ENCODE data around the gene C6orf15.

Gene C6orf15

DNA sequence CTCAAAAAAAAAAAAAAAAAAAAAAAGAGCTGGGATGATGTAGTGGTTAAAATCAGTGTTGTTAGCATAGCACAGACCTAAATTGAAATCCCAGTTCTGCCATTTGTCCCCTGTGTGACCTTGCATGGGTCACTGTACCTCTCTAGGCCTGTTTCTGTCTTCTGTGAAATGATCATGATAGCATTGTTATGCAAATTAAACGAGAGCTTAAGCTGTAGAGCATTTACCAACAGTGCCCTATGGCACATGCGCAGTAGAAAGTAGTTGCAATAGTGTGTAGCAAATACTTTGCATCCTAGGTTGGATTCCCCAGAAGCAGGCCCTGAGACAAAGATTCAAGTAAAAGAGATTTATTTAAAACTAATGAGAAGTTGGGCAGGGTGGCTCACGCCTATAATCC is 19.2 kb upstream of the C6orf15 start:
- in situ Hi-C loops (cut with HindIII; ENCODE audit: low sequenced_read_pairs), result no loop called here

DNA sequence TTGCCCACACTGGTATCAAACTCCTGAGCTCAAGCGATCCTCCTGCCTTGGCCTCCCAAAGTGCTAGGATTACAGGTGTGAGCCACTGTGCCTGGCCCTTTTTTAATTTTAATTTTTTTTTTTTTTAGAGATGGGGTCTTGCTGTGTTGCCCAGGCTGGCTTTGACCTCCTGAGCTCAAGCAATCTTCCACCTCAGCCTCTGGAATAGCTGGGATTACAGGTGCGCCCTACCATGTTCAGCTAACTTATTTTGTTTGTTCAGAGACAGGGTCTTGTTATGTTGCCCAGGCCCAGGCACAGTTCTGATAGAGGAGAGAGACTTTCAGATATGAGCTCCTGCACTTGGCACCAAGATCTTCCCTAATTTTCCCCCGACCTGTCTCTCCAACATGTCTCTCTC is 18.4 kb upstream of the C6orf15 start:
- in situ Hi-C loops (cut with HindIII; ENCODE audit: low sequenced_read_pairs), result no loop called here

DNA sequence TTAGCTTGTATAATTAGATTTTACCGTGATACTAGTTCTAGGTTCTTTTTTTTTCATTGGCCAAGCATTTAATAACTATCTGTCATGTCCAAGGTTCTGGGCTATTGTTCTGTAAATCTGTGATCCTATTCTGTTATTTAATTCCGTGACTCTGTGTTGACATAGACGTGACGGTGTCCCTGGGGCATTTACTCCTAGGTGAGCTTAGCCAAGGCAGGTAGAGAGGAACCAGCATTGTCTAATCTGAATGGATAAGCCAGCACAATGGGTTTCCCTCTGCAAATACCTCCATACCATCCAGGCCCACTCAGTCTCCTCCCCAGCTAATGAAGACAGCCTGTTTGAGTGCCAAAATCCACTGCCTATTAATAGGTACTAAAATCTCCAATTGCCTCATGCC is 16.8 kb upstream of the C6orf15 start:
- in situ Hi-C loops (cut with HindIII; ENCODE audit: low sequenced_read_pairs), result loop anchor here (5.0 kb wide), 1 partner anchor 53 kb away; no protein-coding TSS in a partner anchor

DNA sequence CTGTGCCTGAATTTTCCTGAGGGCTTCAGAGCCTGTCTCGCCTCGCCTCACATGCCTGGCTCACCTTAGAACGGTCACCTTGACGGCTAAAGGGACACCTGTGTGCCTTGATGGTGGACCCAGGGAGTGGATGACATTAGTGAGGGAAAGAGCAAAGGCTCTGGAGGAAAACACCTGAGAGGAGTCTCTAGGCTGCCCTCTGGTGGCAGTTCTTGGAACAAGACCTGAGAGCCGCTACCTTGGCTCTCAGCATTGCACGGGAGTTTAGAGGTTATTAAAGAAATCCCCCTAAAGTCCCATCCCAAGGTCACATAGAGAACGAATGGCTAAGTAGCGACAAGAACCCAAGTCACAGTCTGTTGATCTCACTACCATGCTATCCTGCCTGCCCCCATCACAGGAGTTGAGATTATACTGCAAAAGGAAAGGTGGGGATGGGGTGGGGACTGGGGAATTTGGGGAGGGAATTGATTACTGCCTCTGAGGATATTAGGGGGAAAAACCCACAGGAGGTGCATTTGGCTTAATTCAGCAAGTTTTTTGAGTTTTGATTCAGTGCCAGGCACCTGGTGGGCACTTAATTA is 15.8 kb upstream of the C6orf15 start:
- in situ Hi-C loops (cut with HindIII; ENCODE audit: low sequenced_read_pairs), result loop anchor here (5.0 kb wide), 1 partner anchor 54 kb away; no protein-coding TSS in a partner anchor

DNA sequence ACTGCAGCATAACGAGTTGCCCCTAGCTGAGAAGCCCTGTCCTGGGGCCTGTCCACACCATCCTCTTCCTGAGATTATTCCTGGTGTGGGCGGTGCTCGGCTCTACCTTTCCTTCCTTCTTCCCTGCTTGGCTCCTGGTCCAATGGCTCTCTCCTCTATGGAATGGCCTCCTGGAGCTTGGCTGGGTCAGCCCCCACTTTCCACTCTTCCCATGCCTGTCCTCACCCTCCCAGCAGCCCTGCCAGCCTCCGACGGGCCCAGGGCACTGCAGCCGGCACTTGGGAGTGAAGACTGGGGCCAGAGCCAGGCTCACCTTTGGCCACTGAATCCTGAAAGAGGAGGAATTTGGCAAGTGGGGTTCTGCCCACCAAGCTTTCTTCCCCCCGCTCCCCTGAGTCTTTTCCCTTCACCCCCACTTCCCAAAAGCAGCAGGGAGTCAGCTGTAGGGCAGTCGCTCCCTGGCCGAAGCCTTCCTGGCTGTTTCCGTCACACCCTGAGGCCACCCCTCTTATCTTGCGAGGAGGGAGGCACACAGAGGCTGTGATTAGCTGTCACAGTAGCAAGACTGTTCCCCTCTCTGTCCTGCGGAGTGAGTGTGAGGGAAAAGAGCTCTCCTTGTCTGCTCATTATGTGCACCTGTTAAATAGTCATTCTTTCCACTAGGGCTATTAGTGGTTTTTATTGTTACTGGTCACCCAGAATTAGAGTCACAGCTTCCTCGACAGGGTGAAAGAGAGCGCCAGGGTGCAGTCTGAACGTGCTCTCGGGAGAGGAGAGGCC is 14.2 kb upstream of the C6orf15 start:
- in situ Hi-C loops (cut with HindIII; ENCODE audit: low sequenced_read_pairs), result loop anchor here (5.0 kb wide), 1 partner anchor 56 kb away; no protein-coding TSS in a partner anchor

DNA sequence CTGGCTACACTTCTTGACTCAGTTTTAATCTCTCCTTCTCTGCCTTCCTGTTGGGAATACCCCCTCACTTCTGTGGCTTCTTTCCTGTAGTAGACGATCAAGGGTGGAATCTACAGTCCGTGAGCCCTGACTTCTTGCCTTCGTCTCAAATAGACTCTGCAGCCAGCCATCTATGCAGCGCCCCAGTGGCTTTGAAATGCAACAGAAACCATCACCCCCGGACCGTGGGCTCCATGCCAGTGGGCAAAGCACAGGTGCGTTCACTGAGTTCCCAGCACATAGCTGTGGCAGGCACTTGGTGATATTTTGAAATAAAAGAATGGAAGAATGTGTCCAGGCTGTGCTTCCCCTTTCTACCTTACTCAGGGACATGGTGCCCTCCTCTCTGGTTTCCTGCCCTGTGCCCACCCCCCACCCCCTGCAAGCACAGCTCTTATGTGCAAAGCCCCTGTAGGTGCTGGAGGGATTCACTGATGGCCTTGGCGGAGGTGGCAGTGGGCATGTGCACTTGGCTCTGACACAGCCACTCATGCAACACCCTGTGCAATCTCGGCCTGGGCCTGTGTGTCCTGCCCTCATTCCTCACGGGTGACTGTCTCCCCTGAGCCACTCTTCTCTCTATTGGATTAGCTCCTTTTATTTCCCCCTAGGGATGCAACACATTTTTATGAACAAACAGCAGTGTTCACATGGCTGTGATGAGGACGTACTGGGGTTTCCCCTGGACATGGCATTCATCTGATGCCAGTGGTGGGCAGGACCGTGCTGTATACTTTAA is 13.4 kb upstream of the C6orf15 start:
- in situ Hi-C loops (cut with HindIII; ENCODE audit: low sequenced_read_pairs), result loop anchor here (5.0 kb wide), 1 partner anchor 57 kb away; no protein-coding TSS in a partner anchor

DNA sequence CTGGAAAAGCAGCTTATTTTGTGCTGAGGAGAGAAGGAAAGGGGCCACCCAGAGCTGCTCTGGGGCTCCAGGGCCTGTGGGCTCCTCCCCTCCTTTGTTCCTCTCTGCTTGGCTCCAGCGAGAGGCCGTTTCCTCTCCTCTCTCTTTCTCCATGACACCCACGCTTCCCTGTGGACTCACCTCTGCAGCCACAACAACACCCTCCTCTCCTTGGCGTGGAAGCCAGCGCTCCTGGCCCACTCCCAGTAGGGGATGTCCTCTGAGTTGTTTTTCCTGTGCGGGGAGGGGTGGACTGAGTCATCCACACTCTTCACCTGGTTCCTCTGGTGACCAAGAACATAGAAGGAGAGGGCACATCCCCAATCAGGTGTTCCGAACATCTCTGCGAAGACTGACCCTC is 12.8 kb upstream of the C6orf15 start:
- in situ Hi-C loops (cut with HindIII; ENCODE audit: low sequenced_read_pairs), result loop anchor here (5.0 kb wide), 1 partner anchor 57 kb away; no protein-coding TSS in a partner anchor

DNA sequence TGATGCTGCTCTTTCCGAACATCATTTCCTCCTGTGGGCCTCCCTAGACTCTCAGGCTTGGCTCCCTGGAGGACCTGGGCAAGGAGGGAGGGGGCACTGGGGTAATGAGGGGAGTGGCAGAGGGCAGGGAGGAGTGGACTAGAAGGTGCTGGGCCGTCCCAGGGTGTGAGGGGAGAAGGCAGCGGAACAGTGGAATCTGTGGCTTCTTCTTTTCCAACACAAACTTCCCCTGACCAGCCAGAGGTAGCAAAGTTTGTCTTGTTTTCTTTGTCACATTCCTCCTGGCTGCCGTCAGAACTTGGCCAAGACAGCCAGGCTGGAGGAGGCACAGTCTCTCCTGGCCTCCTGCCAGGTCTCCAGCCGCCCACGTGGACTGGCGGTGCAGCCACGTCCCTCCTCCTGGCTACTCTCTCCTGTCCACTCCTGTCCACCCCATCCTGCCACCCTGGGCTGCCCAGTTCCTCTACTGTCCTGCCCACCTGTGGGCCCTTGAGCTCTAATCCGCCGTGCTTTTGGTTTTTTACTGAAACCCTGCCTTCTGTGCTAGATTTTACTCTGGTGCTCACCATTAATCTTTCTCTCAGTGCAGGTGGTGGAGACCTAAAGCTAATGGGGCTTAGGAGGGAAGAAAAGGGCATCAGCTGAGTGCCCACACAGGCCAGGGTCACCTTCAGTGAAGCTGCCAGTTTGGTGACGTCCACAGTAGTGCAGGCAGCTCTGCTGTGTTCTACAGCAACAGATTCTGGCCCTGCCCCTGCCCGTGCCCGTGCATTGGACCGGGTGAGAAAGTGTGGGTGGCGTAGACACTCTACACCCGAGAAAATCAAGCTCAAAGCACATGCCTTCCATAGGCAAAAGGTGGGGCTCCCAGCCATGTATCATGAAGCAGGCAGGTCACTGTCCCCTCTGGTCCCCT is 10.7 kb upstream of the C6orf15 start:
- in situ Hi-C loops (cut with HindIII; ENCODE audit: low sequenced_read_pairs), result no loop called here

DNA sequence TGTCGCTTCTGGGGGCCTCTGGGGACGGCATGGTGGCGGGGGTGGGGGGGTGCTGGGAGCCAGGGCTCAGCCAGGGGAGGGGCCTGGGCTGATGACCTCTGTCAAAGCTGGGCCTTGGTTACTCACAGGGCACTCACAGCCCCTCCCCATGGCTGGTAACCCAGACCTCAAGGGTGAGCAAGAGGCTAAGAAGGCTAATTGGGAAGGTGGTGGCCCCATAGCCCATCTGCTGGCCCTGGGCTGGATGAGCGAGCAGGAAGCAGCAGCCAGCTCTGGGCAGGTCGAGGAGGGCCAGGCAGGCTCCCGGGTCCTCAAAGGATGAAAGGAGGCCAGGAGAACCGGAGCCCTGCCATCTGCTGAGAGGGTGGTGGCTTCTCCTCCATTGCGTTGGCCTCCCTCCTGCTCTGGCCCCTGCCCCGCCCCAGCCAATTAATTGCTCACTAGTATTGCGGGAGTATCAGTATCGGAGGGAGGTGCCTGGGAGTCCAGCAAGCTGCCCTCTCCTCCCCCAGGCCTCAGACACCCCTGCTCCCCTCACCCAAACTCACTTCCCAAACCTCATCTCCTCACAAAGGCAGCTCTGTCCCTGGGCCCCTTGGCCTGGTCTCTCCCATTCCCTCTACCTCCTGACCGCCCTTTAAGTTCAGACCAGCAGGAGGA is 8.9 kb upstream of the C6orf15 start:
- in situ Hi-C loops (cut with HindIII; ENCODE audit: low sequenced_read_pairs), result no loop called here

DNA sequence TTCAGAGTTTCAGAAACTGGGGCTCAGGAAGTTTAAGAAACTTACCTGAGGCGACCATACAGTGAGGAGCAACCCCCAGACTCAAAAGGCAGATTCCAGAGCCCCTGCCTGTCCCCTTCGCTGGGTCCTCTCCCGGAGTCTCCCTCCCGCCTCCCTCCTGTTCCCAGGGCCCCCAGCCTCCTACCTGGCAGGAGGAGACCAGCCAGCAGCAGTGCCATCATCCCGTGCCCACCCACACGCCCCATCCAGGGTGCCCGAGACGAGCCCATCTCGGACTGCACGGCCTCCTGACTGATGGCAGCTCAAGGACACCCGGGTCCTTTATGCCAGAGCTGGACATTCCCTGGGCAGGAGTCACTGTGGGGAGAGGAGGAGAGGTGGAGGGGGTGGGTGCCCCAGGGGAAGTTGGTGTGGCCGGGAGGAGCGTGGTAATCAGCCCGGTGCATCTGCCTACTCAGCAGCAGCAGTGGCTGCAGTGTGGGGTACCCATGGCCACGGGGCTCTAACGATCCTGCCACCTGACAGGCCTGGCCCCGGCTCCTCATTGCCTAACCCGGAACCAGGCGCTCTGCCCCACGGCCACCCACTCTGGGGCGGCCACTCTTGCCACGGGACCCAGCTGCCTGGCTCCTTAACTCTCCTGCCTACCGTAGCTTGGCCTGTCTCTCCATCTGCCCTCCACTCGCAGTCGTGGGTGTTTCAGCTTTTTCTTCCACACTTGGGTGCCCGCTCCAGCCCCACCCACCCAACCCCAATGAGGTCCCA is 8.0 kb upstream of the C6orf15 start, which contains the start of gene CDSN:
Gene CDSN (minus strand): TSS at position 296 of the 765 bp plus-strand sequence. CDS start 27 bp downstream, at position 269.
- in situ Hi-C loops (cut with HindIII; ENCODE audit: low sequenced_read_pairs), result no loop called here

DNA sequence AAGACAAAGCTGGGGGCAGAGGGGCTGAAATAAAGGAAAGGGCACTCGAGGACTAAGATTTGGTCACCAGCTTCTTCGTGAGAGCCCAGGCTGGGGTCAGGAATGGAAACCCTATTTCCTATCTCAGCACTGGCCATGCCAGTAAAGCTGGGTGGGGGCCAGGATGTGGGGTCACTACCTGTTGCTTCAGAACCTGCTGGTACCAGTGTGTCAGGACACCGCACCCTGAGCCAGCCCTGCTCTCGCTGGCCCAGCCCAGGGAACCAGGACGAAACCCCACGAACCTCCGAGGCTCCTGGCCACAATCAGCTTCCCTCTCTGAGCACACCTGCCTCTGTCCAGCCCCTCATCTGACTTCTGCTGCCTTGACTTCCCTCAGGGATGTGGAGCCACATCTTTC is 5.8 kb upstream of the C6orf15 start:
- in situ Hi-C loops (cut with HindIII; ENCODE audit: low sequenced_read_pairs), result no loop called here

DNA sequence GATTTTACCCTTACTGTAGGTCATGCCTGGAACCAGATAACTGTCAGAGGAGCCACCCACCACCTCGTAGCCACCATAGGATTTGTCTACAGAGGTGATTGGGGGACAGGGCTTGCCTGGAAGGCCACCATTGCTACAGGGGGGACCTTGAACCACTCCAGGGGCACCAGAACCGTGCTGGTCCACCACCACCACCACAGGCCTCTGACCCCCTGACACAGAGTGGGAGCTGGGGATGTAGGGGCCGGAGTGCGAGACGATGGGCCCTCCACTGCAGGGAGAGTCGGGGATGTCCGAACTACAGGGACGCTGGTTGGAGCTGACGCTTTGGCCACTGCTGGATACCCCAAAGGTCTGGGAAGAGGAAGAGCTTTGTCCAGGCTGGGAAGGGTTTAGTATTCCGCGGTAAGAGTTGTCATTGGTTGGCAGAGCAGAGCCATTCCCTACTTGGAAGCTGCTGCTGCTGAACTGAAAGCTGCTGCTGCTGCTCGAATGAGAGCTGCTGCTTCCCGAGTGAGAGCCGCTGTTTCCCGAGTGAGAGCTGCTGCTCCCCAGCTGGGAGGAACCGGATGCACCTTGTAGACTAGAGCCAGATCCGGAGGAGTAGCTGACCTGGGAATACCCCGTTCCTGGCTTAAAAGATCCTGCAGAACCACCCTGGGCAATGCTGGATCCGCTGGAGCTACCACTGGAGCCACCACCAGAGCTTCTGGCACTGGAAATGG is 4.4 kb upstream of the C6orf15 start:
- in situ Hi-C loops (cut with HindIII; ENCODE audit: low sequenced_read_pairs), result no loop called here

DNA sequence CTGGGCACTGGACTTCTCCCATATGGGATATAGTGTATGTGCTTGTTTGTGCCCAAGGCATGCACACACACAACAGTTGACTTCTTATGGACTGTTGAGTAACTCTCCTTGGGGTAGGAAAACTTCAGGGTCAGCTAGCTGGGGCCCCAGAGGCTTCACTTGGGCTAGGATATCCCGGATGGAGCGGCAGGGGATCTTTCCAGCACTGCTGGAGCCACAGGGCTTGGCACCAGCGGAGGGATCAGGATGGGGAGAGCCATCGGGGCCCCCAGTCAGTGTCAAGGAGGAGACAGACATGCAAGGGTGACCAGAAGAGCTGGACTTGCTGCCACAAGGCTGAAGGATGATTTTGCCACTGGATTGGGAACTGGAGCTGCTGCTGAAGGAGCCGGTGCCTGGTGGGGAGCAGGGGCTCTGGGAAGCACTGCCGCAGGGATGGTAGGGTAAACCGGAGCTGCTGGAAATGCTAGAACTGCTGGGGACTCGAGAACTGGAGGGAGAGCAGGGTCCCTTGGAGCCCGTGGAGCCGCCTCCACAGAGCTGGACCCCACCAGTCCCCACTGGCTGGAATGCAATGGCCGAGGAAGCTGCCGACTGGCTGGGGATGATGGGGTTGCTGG is 3.7 kb upstream of the C6orf15 start:
- in situ Hi-C loops (cut with HindIII; ENCODE audit: low sequenced_read_pairs), result no loop called here

DNA sequence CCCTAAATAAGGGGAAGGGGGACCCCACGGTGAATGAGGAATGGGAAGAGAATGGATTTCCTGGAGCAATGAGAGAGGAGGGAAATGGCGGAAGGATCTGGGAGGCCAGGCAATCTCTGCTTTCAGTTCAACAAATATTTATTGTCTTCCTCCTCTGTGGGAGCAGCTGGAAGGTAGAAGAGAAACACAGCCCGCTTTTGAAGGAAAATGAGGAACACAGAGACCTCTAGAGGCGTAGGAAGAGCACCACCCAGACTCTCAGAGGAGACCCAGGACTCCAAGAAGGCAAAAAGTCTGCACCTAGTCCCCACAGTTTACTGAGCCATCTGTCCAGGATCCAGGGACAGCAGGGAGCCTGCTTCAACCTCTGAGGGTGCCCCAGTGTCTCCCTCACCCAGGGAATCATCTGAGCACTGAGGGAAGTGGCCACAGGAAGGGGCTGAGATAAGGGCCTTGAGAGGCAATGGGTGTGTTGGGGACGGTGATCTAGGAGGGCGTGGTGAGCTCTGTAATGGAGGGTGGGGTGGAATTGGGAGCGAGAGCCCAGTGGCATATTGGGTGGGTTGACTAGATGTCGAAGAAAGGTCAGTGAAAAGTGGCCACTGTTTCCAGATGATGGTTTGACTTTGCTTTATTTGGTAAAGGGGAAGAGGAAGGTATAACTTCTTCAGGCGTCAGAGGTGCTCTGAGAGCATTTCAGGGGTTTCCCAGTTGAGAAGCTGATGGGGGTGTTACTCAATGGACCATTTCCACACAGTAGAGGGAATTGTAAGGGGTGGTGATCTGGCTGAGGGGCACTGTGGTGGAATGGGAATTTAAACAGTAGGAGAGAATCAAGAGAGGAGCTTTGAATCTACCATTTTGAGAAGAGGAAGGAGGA is 2.8 kb upstream of the C6orf15 start:
- in situ Hi-C loops (cut with HindIII; ENCODE audit: low sequenced_read_pairs), result no loop called here

DNA sequence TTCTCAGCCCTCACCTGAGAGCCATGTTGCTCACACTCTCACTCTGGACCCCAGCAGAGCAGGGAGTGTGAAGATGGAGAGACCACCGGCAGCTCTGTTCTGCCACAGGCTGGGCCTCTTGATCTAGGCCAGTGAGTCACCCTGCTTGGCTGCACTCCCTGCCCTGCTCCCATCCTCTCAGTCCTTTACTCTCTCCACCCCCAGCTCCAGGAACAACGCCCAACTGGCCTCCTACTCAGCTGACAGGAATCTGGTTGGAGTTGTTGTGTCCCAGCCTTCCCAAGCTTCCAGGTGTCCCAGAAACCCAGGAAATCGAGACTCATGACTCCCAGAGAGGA is 2.1 kb upstream of the C6orf15 start, which contains the start of gene PSORS1C1:
Gene PSORS1C1 (plus strand): TSS at position 260 of the 338 bp plus-strand sequence. CDS start 14,833 bp downstream, outside the sequence.
- in situ Hi-C loops (cut with HindIII; ENCODE audit: low sequenced_read_pairs), result no loop called here

DNA sequence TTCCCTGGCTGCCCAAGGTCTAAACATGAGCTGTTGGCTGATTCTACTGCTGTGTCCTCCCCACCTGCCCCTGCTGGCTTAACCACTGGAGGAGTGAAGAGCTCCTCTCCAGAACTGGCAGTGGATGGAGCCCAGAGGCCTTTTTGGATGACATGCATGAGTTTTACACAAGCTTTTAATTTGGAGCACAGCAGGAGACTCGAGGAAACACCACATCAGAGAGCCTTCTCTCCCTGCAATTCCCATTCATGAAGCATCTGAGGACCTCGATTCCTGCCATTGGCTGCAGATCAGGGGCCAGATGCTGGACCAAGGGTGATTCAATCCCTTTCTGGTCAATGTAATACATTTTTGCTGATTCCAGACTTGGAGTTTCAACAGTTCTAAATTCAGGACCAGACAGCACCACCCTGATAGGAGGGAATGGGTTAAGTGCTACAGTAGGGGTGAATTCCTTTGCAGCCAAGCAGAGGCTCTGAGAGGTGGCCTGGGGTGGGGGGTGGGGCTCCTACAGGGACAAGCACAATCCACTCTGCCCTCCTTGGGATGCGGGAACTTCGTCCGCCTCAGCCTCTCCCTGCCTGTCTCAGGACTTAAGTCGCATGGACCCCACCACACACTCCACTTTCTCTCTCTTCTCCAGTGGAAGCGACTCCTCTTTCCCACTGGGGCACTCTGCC is 1.6 kb upstream of the C6orf15 start:
- in situ Hi-C loops (cut with HindIII; ENCODE audit: low sequenced_read_pairs), result no loop called here
